ENCODE results near the gene HOMER3. TPM values are rescaled to one million over a fixed set of nuclear protein-coding genes. Genes with fewer than 3 reads are reported as not detected.

The HOMER3 gene
- total RNA-seq (2022) (57.9 and 58.9 TPM in 2 replicates), Bru-seq, nascent RNA (percentile 50 among the genes with signal in this experiment), BruChase-seq, experiment 1, labeled RNA remaining after a 6-hour chase (percentile 56 among the genes with signal in this experiment), BruChase-seq, experiment 2, labeled RNA remaining after a 2-hour chase (percentile 57 among the genes with signal in this experiment)
- long read RNA-seq, transcript HOMER3-202 (10 exons, 1,557 nt), result major isoform, 133 of 153 reads
- long read RNA-seq, partial matches to known transcripts, result 7 of 153 reads
- long read RNA-seq, other reads (novel, unspliced or antisense), result 12 of 153 reads

GRCh38 chr19:18940769-18941627 is at the start of gene HOMER3:
Gene HOMER3, minus strand, starts transcription at chr19:18941217. Its CDS starts 2,235 bp downstream, at chr19:18938982.
- intact Hi-C loops (cut with micrococcal nuclease), result loop anchor here (1.0 kb wide), 1 partner anchor 45 kb away; no protein-coding TSS in a partner anchor
- ChIA-PET POLR2A (interaction anchor here (0.5 to 3.9 kb wide), 8 partner anchors 8 to 46 kb away, joined by 3 to 37 read pairs (median 6); partner anchors contain the start of genes COPE and DDX49), CTCF (interaction anchor here (2.2 kb wide), 1 partner anchor 41 kb away, joined by 6 read pairs; no protein-coding TSS in a partner anchor)
- peaks cover 25% of the 10 kb centered on the region for H3K36me3 Mint-ChIP-seq (ENCODE audit: insufficient read depth, unreplicated experiment)
- DNase-seq (ENCODE audit: unreplicated experiment), result peak; percentile 74
- H3K4me1 Mint-ChIP-seq (ENCODE audit: insufficient read depth, unreplicated experiment), result peaks cover 17% of the 10 kb centered on the region
- no peaks in the 10 kb centered on the region for H3K27me3 Mint-ChIP-seq (ENCODE audit: insufficient read depth, unreplicated experiment)
- peak; percentile 20 for TF ChIP-seq CTCF (IDR thresholded peaks at IDR 0.05; ENCODE audit: unreplicated experiment)
- H3K27ac Mint-ChIP-seq (ENCODE audit: low read depth, unreplicated experiment), result peak within 1 kb of the TSS; percentile 93
- peak within 1 kb of the TSS; percentile 94 for H3K4me3 Mint-ChIP-seq (ENCODE audit: unreplicated experiment)
- BruUV-seq (replicated peaks), result no TSS peak
- H3K9me3 Mint-ChIP-seq (ENCODE audit: unreplicated experiment), result no peaks in the 10 kb centered on the region

- no peak overlapping the region for H3K27ac Mint-ChIP-seq (ENCODE audit: low read depth, unreplicated experiment)
- no peak overlapping the region for H3K4me3 Mint-ChIP-seq (ENCODE audit: unreplicated experiment)
- H3K36me3 Mint-ChIP-seq (ENCODE audit: insufficient read depth, unreplicated experiment), result peaks cover 44% of the 10 kb centered on the region
- intact Hi-C loops (cut with micrococcal nuclease), result no loop called here
- H3K9me3 Mint-ChIP-seq (ENCODE audit: unreplicated experiment), result no peaks in the 10 kb centered on the region
- no peaks in the 10 kb centered on the region for H3K4me1 Mint-ChIP-seq (ENCODE audit: insufficient read depth, unreplicated experiment)
- ChIA-PET CTCF (no interaction called here), POLR2A (interaction anchor here (1.0 kb wide), 1 partner anchor 15 kb away, joined by 3 read pairs; no protein-coding TSS in a partner anchor)
- no peaks in the 10 kb centered on the region for H3K27me3 Mint-ChIP-seq (ENCODE audit: insufficient read depth, unreplicated experiment)
- no TSS peak for BruUV-seq (replicated peaks)
- no peak for TF ChIP-seq CTCF (IDR thresholded peaks at IDR 0.05; ENCODE audit: unreplicated experiment)
- DNase-seq (ENCODE audit: unreplicated experiment), result no peak
Measured at GRCh38 chr19:18990128-18990708, 49.2 kb upstream of the HOMER3 start.

- no peak for TF ChIP-seq CTCF (IDR thresholded peaks at IDR 0.05; ENCODE audit: unreplicated experiment)
- H3K27ac Mint-ChIP-seq (ENCODE audit: low read depth, unreplicated experiment), result no peak overlapping the region
- H3K27me3 Mint-ChIP-seq (ENCODE audit: insufficient read depth, unreplicated experiment), result no peaks in the 10 kb centered on the region
- H3K4me1 Mint-ChIP-seq (ENCODE audit: insufficient read depth, unreplicated experiment), result no peaks in the 10 kb centered on the region
- peaks cover 37% of the 10 kb centered on the region for H3K36me3 Mint-ChIP-seq (ENCODE audit: insufficient read depth, unreplicated experiment)
- ChIA-PET POLR2A (interaction anchor here (1.0 to 3.8 kb wide), 2 partner anchors 16 to 70 kb away, joined by 3 to 34 read pairs; partner anchors contain the start of genes COPE and DDX49), CTCF (interaction anchor here (0.6 kb wide), 1 partner anchor 294 kb away, joined by 3 read pairs; no protein-coding TSS in a partner anchor)
- intact Hi-C loops (cut with micrococcal nuclease), result no loop called here
- H3K4me3 Mint-ChIP-seq (ENCODE audit: unreplicated experiment), result no peak overlapping the region
- H3K9me3 Mint-ChIP-seq (ENCODE audit: unreplicated experiment), result no peaks in the 10 kb centered on the region
- BruUV-seq (replicated peaks), result no TSS peak
- DNase-seq (ENCODE audit: unreplicated experiment), result no peak
Measured at GRCh38 chr19:18989316-18989715, 48.3 kb upstream of the HOMER3 start.
